ENCODE results near the gene TMEM106B. TPM values are rescaled to one million over a fixed set of nuclear protein-coding genes. Genes with fewer than 3 reads are reported as not detected.

The TMEM106B gene
- total RNA-seq, 1 experiment from 2014 or later, result 37.1 TPM

GRCh38 chr7:12291870-12292269, 80.8 kb downstream of the TMEM106B start:
- H3K4me1 ChIP-seq (ENCODE audit: insufficient read depth, low read length, poor library complexity, severe bottlenecking), result no peaks in the 10 kb centered on the region
- peak; percentile 14 for DNase-seq (ENCODE audit: low spot score)
- TF ChIP-seq CTCF (conservative IDR thresholded peaks at IDR 0.05; ENCODE audit: low read depth, low read length) (peak; percentile 45), EZH2 (IDR thresholded peaks at IDR 0.05; ENCODE audit: borderline replicate concordance, low read depth, low read length, poor library complexity, severe bottlenecking) (no peak)
- ChIA-PET POLR2A (ENCODE audit: low non-redundant PET) (no interaction called here), CTCF (no interaction called here)
- H3K36me3 ChIP-seq (ENCODE audit: insufficient read depth, low read length, poor library complexity, severe bottlenecking), result no peaks in the 10 kb centered on the region
- intact Hi-C loops (cut with micrococcal nuclease; ENCODE audit: unreplicated experiment), result no loop called here
- no TSS peak for BruUV-seq (replicated peaks)
- no peak overlapping the region for H3K4me3 ChIP-seq (ENCODE audit: low read depth, low read length, poor library complexity, severe bottlenecking)
- H3K27ac ChIP-seq (ENCODE audit: low read depth, low read length, poor library complexity, severe bottlenecking), result no peak overlapping the region
- no peaks in the 10 kb centered on the region for H3K27me3 ChIP-seq (replicated peaks; ENCODE audit: insufficient read depth, low read depth, low read length, poor library complexity)
- no peaks in the 10 kb centered on the region for H3K9me3 ChIP-seq (ENCODE audit: low read depth, low read length, poor library complexity, severe bottlenecking)

Other genes starting within 250 kb of the TMEM106B start
- gene VWDE, start 192.6 kb downstream of the TMEM106B start, total RNA-seq (2021), result 0.11 and 0.32 TPM in 2 replicates

Measured in A673 (cell line).